MM.1S (cell line): ENCODE data around the gene PCSK9.

Source experiments
- DNase-seq: peaks from one replicate; pipeline ENCODE4 v3.0.0-alpha.2; 2015
- H2AFZ ChIP-seq: fragments of 300-600 bp; sonication (generic); 2 replicates; pipeline ENCODE4 v1.6.0; 2016; ENCODE audit warnings: antibody characterized with exemption, low read length
- H3F3A ChIP-seq: fragments of 300-600 bp; sonication (generic); 2 replicates; pipeline ENCODE4 v1.6.1; 2016; ENCODE audit warnings: mild to moderate bottlenecking, antibody characterized with exemption, low read length, moderate library complexity, mixed read lengths; ENCODE audit not compliant: insufficient read depth
- H3K27ac ChIP-seq: fragments of 300-600 bp; sonication (generic); 2 replicates; pipeline ENCODE4 v1.5.1; 2016; ENCODE audit warnings: mild to moderate bottlenecking, low read length
- H3K27me3 ChIP-seq: fragments of 300-600 bp; sonication (generic); replicated peaks from 2 replicates; pipeline ENCODE4 v1.6.0; 2016; ENCODE audit warnings: low read length; ENCODE audit not compliant: insufficient read depth
- H3K36me3 ChIP-seq: fragments of 300-600 bp; sonication (generic); replicated peaks from 2 replicates; pipeline ENCODE4 v1.6.1; 2016; ENCODE audit warnings: mild to moderate bottlenecking, low read length, mixed read lengths; ENCODE audit not compliant: insufficient read depth
- H3K4me1 ChIP-seq: fragments of 300-600 bp; sonication (generic); 2 replicates; pipeline ENCODE4 v1.6.1; 2016; ENCODE audit warnings: low read length, mixed read lengths
- H3K4me2 ChIP-seq: fragments of 300-600 bp; sonication (generic); 2 replicates; pipeline ENCODE4 v1.6.0; 2016; ENCODE audit warnings: low read depth, low read length
- H3K4me3 ChIP-seq: fragments of 300-600 bp; sonication (generic); 2 replicates; pipeline ENCODE4 v1.5.1; 2016; ENCODE audit warnings: low read length, mixed read lengths
- H3K79me2 ChIP-seq: fragments of 300-600 bp; sonication (generic); 2 replicates; pipeline ENCODE4 v1.6.1; 2016; ENCODE audit warnings: mixed run types, low read length, mixed read lengths
- H3K9ac ChIP-seq: fragments of 300-600 bp; sonication (generic); 2 replicates; pipeline ENCODE4 v1.6.1; 2016; ENCODE audit warnings: low read length, mixed read lengths
- H3K9me2 ChIP-seq: fragments of 300-600 bp; sonication (generic); replicated peaks from 2 replicates; pipeline ENCODE4 v1.6.1; 2016; ENCODE audit warnings: mild to moderate bottlenecking, low read length, mixed read lengths; ENCODE audit not compliant: insufficient read depth
- H3K9me3 ChIP-seq: fragments of 300-600 bp; sonication (generic); replicated peaks from 2 replicates; pipeline ENCODE4 v1.6.1; 2016; ENCODE audit warnings: mild to moderate bottlenecking, low read length, mixed read lengths; ENCODE audit not compliant: insufficient read depth
- H4K20me1 ChIP-seq: fragments of 300-600 bp; sonication (generic); 2 replicates; pipeline ENCODE4 v1.6.1; 2016; ENCODE audit warnings: mild to moderate bottlenecking, low read length, moderate library complexity, mixed read lengths; ENCODE audit not compliant: insufficient read depth
- EZH2 ChIP-seq: fragments of 300-600 bp; sonication (generic); optimal IDR thresholded peaks from 2 replicates; pipeline ENCODE3; 2017; ENCODE audit warnings: low read depth, mild to moderate bottlenecking, antibody characterized with exemption, low read length, mixed read lengths
- EZH2phosphoT487 ChIP-seq: fragments of 300-600 bp; sonication (generic); IDR thresholded peaks from 2 replicates; pipeline ENCODE4 v1.6.1; 2018; ENCODE audit warnings: antibody characterized with exemption, low read length
- TF ChIP-seq, protein P1 (sequence below): fragments of 300-600 bp; sonication (generic); IDR thresholded peaks from 2 replicates; pipeline ENCODE4 v1.5.1; 2016; ENCODE audit warnings: antibody characterized with exemption, low read length, mixed read lengths

Gene PCSK9

DNA sequence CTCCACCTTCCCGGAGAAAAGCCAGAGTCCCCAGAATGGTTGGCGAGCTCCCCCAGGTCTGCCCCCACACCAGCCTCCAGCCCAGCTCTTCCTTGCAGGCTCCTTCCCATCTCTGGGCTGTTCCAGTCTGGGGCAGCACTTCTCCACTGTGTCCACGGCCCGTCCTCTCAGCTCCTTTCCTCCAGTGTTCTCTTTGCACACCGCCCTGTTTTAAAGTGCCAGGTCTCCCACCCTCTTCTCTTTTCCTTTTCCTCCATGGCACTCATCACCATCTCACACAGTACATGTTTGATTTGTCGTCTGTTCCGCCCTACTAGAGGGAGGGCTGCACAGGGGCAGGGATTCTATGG is 6.1 kb upstream of the PCSK9 start:
- Histone ChIP-seq H3K79me2 (no peaks in the 10 kb centered on the region), H4K20me1 (no peaks in the 10 kb centered on the region), H3K4me3 (no peak overlapping the region), H3K9me3 (no peaks in the 10 kb centered on the region), H3K9me2 (no peaks in the 10 kb centered on the region), H3K4me2 (no peak overlapping the region), H3K36me3 (no peaks in the 10 kb centered on the region), H3F3A (no peaks in the 10 kb centered on the region), H3K9ac (no peak overlapping the region), H3K27ac (no peak overlapping the region), H3K27me3 (peaks cover 14% of the 10 kb centered on the region; the same call in 1 of the 2 replicates), H2AFZ (no peak overlapping the region), H3K4me1 (no peaks in the 10 kb centered on the region)
- TF ChIP-seq EZH2: no peak
- no peak for TF ChIP-seq EZH2phosphoT487
- TF ChIP-seq, protein P1, sequence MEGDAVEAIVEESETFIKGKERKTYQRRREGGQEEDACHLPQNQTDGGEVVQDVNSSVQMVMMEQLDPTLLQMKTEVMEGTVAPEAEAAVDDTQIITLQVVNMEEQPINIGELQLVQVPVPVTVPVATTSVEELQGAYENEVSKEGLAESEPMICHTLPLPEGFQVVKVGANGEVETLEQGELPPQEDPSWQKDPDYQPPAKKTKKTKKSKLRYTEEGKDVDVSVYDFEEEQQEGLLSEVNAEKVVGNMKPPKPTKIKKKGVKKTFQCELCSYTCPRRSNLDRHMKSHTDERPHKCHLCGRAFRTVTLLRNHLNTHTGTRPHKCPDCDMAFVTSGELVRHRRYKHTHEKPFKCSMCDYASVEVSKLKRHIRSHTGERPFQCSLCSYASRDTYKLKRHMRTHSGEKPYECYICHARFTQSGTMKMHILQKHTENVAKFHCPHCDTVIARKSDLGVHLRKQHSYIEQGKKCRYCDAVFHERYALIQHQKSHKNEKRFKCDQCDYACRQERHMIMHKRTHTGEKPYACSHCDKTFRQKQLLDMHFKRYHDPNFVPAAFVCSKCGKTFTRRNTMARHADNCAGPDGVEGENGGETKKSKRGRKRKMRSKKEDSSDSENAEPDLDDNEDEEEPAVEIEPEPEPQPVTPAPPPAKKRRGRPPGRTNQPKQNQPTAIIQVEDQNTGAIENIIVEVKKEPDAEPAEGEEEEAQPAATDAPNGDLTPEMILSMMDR: no peak
- no peak for DNase-seq

DNA sequence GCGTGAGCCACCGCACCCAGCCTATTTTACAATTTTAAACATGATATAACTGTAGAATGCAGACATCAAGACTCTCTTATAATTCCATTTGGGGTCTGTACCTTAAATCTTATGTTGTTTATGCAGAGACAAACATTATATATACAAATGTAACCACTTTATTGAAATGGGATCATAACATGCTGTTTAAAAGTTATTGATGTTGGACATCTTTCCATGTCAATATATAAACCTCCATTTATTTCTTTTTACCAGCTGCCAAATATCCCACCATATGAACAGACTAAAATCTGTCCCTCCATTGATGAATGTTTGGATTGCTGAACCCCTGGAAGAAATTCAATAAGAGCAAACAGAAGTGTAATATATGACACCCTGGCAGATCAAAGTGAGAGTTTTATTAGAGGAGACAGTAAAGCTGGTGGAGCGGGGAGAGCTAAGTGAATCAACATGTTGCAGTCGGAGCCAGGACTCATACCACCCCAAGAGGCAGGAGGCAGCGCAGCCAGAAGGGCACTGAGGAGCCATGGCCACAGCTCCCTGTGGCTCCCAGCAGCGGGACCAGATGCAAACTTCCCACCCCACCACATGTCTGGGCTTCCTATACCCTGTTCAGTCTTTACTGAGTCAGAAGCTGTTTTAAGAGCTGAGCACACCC is 4.7 kb upstream of the PCSK9 start:
- TF ChIP-seq EZH2: no peak
- TF ChIP-seq, protein P1: no peak
- no peak for TF ChIP-seq EZH2phosphoT487

DNA sequence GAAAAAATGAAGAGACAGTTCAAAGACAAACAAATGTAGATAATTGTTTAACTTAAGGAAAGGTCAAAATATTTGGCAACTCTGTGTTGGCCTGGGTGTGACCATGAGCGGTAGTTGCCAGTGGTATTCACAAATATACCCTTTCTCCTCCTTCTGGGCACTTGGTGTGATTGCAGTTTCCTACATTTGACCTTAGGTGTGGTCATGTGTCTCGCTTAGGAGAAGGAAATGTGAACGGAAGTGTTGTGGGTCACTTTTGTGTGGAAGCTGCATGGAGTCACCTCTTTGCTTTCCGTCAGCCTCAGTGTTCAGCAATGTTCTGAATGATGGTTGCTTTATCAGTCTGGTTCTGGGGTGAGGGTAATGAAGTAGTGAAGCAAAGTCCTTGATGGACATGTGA is 3.4 kb upstream of the PCSK9 start:
- Histone ChIP-seq H2AFZ (no peak overlapping the region), H3K36me3 (no peaks in the 10 kb centered on the region), H3K4me3 (no peak overlapping the region), H3K27me3 (peaks cover 41% of the 10 kb centered on the region), H3K4me2 (no peak overlapping the region), H3F3A (no peaks in the 10 kb centered on the region), H3K4me1 (no peaks in the 10 kb centered on the region), H4K20me1 (no peaks in the 10 kb centered on the region), H3K27ac (no peak overlapping the region), H3K9me3 (no peaks in the 10 kb centered on the region), H3K79me2 (no peaks in the 10 kb centered on the region), H3K9ac (no peak overlapping the region), H3K9me2 (no peaks in the 10 kb centered on the region)
- no peak for TF ChIP-seq EZH2
- TF ChIP-seq, protein P1: 0 out of 2 replicates have a peak, but pooled peaks have one; percentile 3
- no peak for TF ChIP-seq EZH2phosphoT487
- DNase-seq: no peak

More for the DNA sequence above, 4.7 kb upstream of the PCSK9 start:
- H3K27me3 ChIP-seq: peaks cover 28% of the 10 kb centered on the region
- no peaks in the 10 kb centered on the region for H3K9me3 ChIP-seq
- no peak overlapping the region for H2AFZ ChIP-seq
- H3K4me3 ChIP-seq: no peak overlapping the region
- H3K36me3 ChIP-seq: no peaks in the 10 kb centered on the region
- no peaks in the 10 kb centered on the region for H3K79me2 ChIP-seq
- no peaks in the 10 kb centered on the region for H3K4me1 ChIP-seq
- no peaks in the 10 kb centered on the region for H4K20me1 ChIP-seq
- no peak overlapping the region for H3K4me2 ChIP-seq
- no peaks in the 10 kb centered on the region for H3K9me2 ChIP-seq
- H3K27ac ChIP-seq: no peak overlapping the region
- no peaks in the 10 kb centered on the region for H3F3A ChIP-seq
- DNase-seq: no peak
- H3K9ac ChIP-seq: no peak overlapping the region
